ENCODE measurements around the gene KIF2A. TPM values are rescaled to one million over a fixed set of nuclear protein-coding genes. Genes with fewer than 3 reads are reported as not detected.

KIF2A gene
- total RNA-seq, 1 donor from 2014 or later, result 55.1 TPM

- no peak for DNase-seq (ENCODE audit: low read depth)
- no peak overlapping the region for H3K4me3 ChIP-seq (ENCODE audit: low read depth, low read length)
- TF ChIP-seq, protein P1, sequence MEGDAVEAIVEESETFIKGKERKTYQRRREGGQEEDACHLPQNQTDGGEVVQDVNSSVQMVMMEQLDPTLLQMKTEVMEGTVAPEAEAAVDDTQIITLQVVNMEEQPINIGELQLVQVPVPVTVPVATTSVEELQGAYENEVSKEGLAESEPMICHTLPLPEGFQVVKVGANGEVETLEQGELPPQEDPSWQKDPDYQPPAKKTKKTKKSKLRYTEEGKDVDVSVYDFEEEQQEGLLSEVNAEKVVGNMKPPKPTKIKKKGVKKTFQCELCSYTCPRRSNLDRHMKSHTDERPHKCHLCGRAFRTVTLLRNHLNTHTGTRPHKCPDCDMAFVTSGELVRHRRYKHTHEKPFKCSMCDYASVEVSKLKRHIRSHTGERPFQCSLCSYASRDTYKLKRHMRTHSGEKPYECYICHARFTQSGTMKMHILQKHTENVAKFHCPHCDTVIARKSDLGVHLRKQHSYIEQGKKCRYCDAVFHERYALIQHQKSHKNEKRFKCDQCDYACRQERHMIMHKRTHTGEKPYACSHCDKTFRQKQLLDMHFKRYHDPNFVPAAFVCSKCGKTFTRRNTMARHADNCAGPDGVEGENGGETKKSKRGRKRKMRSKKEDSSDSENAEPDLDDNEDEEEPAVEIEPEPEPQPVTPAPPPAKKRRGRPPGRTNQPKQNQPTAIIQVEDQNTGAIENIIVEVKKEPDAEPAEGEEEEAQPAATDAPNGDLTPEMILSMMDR (conservative IDR thresholded peaks at IDR 0.05; ENCODE audit: low read depth, low read length), result no peak
Observed at GRCh38 chr5:62347928-62348327, 41.9 kb downstream of the KIF2A start.

GRCh38 chr5:62348723-62349481 lies 42.9 kb downstream of the KIF2A start:
- DNase-seq (ENCODE audit: low read depth), result no peak
- TF ChIP-seq, protein P1 (conservative IDR thresholded peaks at IDR 0.05; ENCODE audit: low read depth, low read length), result no peak
- H3K4me3 ChIP-seq (ENCODE audit: low read depth, low read length), result no peak overlapping the region

GRCh38 chr5:62354028-62354874 lies 48.2 kb downstream of the KIF2A start:
- TF ChIP-seq, protein P1 (conservative IDR thresholded peaks at IDR 0.05; ENCODE audit: low read depth, low read length), result peak; percentile 64
- peak; percentile 19 for DNase-seq (ENCODE audit: low read depth)
- no peak overlapping the region for H3K4me3 ChIP-seq (ENCODE audit: low read depth, low read length)

DNA sequence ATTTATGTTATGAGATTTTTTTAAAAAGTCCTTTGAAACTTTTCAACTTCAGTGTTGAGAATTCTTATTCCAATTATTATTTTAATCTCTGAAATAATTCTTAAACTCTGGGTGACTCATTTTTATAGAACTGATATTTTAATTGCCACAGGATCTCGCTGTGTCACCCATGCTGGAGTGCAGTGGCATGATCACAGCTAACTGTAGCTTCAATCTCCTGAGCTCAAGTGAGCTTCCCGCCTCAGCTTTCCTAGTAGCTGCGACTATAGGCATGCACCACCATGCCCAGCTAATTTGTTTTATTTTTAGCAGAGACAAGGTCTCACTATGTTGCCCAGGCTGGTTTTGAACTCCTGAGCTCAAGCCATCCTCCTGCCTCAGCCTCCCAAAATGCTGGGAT lies 56.7 kb downstream of the KIF2A start:
- DNase-seq (ENCODE audit: low read depth), result no peak
- TF ChIP-seq, protein P1 (conservative IDR thresholded peaks at IDR 0.05; ENCODE audit: low read depth, low read length), result no peak
- H3K4me3 ChIP-seq (ENCODE audit: low read depth, low read length), result no peak overlapping the region

DNA sequence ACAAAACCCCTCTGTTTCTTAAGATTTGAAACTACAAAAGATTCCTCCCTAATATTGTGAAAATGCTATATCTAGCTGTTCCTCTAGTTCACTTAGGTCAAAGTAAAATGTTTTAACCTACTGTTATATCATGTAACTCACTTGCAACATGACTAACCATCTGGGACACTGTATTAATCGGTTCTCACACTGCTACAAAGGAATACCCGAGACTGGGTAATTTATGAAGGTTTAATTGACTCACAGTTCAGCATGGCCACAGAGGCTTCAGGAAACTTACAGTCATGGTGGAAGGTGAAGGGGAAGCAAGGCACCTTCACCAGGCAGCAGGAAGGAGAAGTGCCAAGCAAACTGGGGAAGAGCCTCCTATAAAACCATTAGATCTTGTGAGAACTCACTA lies 63.0 kb downstream of the KIF2A start:
- no peak for DNase-seq (ENCODE audit: low read depth)
- TF ChIP-seq, protein P1 (conservative IDR thresholded peaks at IDR 0.05; ENCODE audit: low read depth, low read length), result no peak
- no peak overlapping the region for H3K4me3 ChIP-seq (ENCODE audit: low read depth, low read length)

GRCh38 chr5:62371409-62371808 lies 65.4 kb downstream of the KIF2A start:
- TF ChIP-seq, protein P1 (conservative IDR thresholded peaks at IDR 0.05; ENCODE audit: low read depth, low read length), result no peak
- H3K4me3 ChIP-seq (ENCODE audit: low read depth, low read length), result no peak overlapping the region
- no peak for DNase-seq (ENCODE audit: low read depth)
